Lung (tissue), 12 donors: ENCODE results near the gene OR51B4. TPM values are rescaled to one million over a fixed set of nuclear protein-coding genes. Genes with fewer than 3 reads are reported as not detected.
A peak's percentile ranks its signal among the peaks of the same experiment; 100 is the strongest.

Experiments
- ATAC-seq: fragments of 200-7000 bp; cut with Tn5 transposase; one replicate; pipeline ENCODE4 v1.9.1; 2020; ENCODE audit warnings: moderate number of reproducible peaks; ENCODE audit not compliant: insufficient read depth, low FRiP score
- DNase-seq, 3 donors: peaks; one replicate each; pipeline ENCODE4 v3.0.0-alpha.2; 2013 to 2017
- H3K27ac ChIP-seq, 2 donors: one replicate each; pipeline ENCODE4 v1.5.1; 2013; ENCODE audit warnings: mild to moderate bottlenecking in 2 of 2, moderate library complexity in 2 of 2, control low read depth in 1 of 2, inconsistent platforms in 1 of 2, low read depth in 1 of 2, low read length in 1 of 2
- H3K27me3 ChIP-seq, 3 donors: one replicate each; pipeline ENCODE4 v1.5.1; 2013; ENCODE audit warnings: low read length in 2 of 3; ENCODE audit not compliant: control insufficient read depth in 3 of 3, insufficient read depth in 3 of 3
- H3K36me3 ChIP-seq, 4 donors: one replicate each; pipeline ENCODE4 v1.5.1; 2013; ENCODE audit warnings: low read length in 4 of 4, mild to moderate bottlenecking in 1 of 4, moderate library complexity in 1 of 4; ENCODE audit not compliant: control insufficient read depth in 4 of 4, insufficient read depth in 4 of 4
- H3K4me1 ChIP-seq, 5 donors: one replicate each; pipeline ENCODE4 v1.5.1; 2013; ENCODE audit warnings: low read length in 5 of 5, mild to moderate bottlenecking in 2 of 5, moderate library complexity in 1 of 5; ENCODE audit not compliant: control insufficient read depth in 5 of 5, insufficient read depth in 5 of 5
- H3K4me3 ChIP-seq: one replicate; pipeline ENCODE4 v1.5.1; 2013; ENCODE audit warnings: mild to moderate bottlenecking, control low read depth, moderate library complexity
- H3K9ac ChIP-seq, 2 donors: one replicate each; pipeline ENCODE4 v1.5.1; 2013; ENCODE audit warnings: low read length in 2 of 2, control low read depth in 1 of 2; ENCODE audit not compliant: insufficient read depth in 1 of 2
- H3K9me3 ChIP-seq, 4 donors: one replicate each; pipeline ENCODE4 v1.5.1; 2013; ENCODE audit warnings: low read length in 3 of 4, mild to moderate bottlenecking in 1 of 4, moderate library complexity in 1 of 4; ENCODE audit not compliant: control insufficient read depth in 4 of 4, insufficient read depth in 3 of 4
- WGBS, 2 donors: extraction: QIAGEN DNeasy Blood & Tissue Kit; methylation state at CpG; one replicate each; pipeline ENCODE4 v1.1.7; 2013; 5-methylcytosine and 5-hydroxymethylcytosine counted together
- polyA plus RNA-seq, 2 donors: library from polyadenylated mRNA; stranded (reverse); fragments of 200-250 nt; gene quantifications; one replicate each; pipeline ENCODE4 v1.2.1, GENCODE V29; 2013
- total RNA-seq, 2 donors: library from RNA; depleted of rRNA in 1 of 2; stranded (reverse); fragments of >200 nt in 1 of 2; gene quantifications; one replicate each; pipeline ENCODE4 v1.2.1, GENCODE V29; 2014 to 2021
- TF ChIP-seq, protein P1 (sequence below): IDR thresholded peaks from 2 replicates; pipeline ENCODE4 v1.5.1; 2012; ENCODE audit warnings: mild to moderate bottlenecking; ENCODE audit errors: control extremely low read depth, extremely low read depth
- donor health status: control.
- donor health status: control.
- donor health status: Bipolar disorder and iron deficiency.
- donor health status: healthy.
- donor health status: DM: yes; HTN: yes; CAD: no.

Gene OR51B4
- total and polyA plus RNA-seq, 4 donors = 1.9 TPM; not detected in 3

GRCh38 chr11:5252919-5253265, 48.9 kb downstream of the OR51B4 start:
- no peaks in the 10 kb centered on the region for H3K36me3 ChIP-seq
- 66 to 73% methylated on average over 1 of the region's 1 CpG for WGBS, 2 donors
- TF ChIP-seq, protein P1, sequence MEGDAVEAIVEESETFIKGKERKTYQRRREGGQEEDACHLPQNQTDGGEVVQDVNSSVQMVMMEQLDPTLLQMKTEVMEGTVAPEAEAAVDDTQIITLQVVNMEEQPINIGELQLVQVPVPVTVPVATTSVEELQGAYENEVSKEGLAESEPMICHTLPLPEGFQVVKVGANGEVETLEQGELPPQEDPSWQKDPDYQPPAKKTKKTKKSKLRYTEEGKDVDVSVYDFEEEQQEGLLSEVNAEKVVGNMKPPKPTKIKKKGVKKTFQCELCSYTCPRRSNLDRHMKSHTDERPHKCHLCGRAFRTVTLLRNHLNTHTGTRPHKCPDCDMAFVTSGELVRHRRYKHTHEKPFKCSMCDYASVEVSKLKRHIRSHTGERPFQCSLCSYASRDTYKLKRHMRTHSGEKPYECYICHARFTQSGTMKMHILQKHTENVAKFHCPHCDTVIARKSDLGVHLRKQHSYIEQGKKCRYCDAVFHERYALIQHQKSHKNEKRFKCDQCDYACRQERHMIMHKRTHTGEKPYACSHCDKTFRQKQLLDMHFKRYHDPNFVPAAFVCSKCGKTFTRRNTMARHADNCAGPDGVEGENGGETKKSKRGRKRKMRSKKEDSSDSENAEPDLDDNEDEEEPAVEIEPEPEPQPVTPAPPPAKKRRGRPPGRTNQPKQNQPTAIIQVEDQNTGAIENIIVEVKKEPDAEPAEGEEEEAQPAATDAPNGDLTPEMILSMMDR = no peak
- no peaks in the 10 kb centered on the region for H3K9me3 ChIP-seq
- H3K27me3 ChIP-seq = no peaks in the 10 kb centered on the region
- DNase-seq = no peak
- no peak for ATAC-seq
- no peaks in the 10 kb centered on the region for H3K4me1 ChIP-seq
- H3K27ac ChIP-seq = no peak overlapping the region
- no peak overlapping the region for H3K4me3 ChIP-seq
- H3K9ac ChIP-seq = no peak overlapping the region

- H3K27ac ChIP-seq = no peak overlapping the region
- H3K9me3 ChIP-seq = no peaks in the 10 kb centered on the region
- H3K36me3 ChIP-seq = no peaks in the 10 kb centered on the region
- WGBS, 2 donors = 68 to 78% methylated on average over 9 of the region's 9 CpGs
- no peaks in the 10 kb centered on the region for H3K4me1 ChIP-seq
- no peak overlapping the region for H3K9ac ChIP-seq
- no peak for ATAC-seq
- no peak overlapping the region for H3K4me3 ChIP-seq
- TF ChIP-seq, protein P1 = no peak
- H3K27me3 ChIP-seq = no peaks in the 10 kb centered on the region
- peak in 2 of 3 donors; percentile 8 to 9 for DNase-seq
Measured at GRCh38 chr11:5252192-5252918, 49.4 kb downstream of the OR51B4 start.

DNA sequence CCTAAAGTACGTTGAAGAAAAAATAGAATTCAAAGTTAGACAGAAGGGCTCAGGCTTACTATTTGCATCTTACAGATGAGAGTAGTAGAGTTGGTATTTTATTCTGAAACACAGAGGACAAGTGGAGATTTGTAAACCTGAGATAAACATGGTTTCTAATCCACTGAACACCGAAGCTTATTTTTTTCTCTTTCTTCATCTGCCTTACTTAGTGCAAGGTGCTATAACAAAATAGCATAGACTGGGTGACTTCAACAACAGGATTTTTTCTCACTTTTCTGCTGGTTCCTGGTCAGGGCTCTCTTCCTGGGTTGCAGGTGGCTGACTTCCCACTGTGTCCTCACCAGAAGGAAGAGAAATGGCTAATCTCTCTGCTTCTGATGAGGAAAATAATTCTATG, 50.0 kb downstream of the OR51B4 start:
- ATAC-seq (no peak), DNase-seq (no peak)
- Histone ChIP-seq H3K36me3 (no peaks in the 10 kb centered on the region), H3K27ac (no peak overlapping the region), H3K9me3 (no peaks in the 10 kb centered on the region), H3K27me3 (no peaks in the 10 kb centered on the region), H3K4me1 (no peaks in the 10 kb centered on the region), H3K4me3 (no peak overlapping the region), H3K9ac (no peak overlapping the region)
- TF ChIP-seq, protein P1 = no peak
- 31 to 62% methylated on average over 2 of the region's 2 CpGs for WGBS, 2 donors

Other genes starting within 250 kb of the OR51B4 start
- gene OR52E2, start 242.3 kb downstream of the OR51B4 start, total RNA-seq = not detected
- gene OR52E2, start 242.3 kb downstream of the OR51B4 start, polyA plus RNA-seq = not detected
- gene OR52E1, start 232.4 kb downstream of the OR51B4 start, total RNA-seq = not detected
- gene OR52E1, start 232.4 kb downstream of the OR51B4 start, polyA plus RNA-seq = not detected
- not detected for gene OR52A5, start 163.6 kb downstream of the OR51B4 start, total RNA-seq
- gene OR52A5, start 163.6 kb downstream of the OR51B4 start, polyA plus RNA-seq = not detected
- not detected for gene OR52A1, start 147.2 kb downstream of the OR51B4 start, total RNA-seq
- not detected for gene OR52A1, start 147.2 kb downstream of the OR51B4 start, polyA plus RNA-seq
- not detected for gene OR51V1, start 101.3 kb downstream of the OR51B4 start, total RNA-seq
- not detected for gene OR51V1, start 101.3 kb downstream of the OR51B4 start, polyA plus RNA-seq
- 1,000 to 10,000 TPM in 1 of 2 donors, 100 to 1,000 TPM in 1; 848 to 1,072 TPM for gene HBB, start 74.9 kb downstream of the OR51B4 start, total RNA-seq
- gene HBB, start 74.9 kb downstream of the OR51B4 start, polyA plus RNA-seq = 100 to 1,000 TPM in 1 of 2 donors, 10 to 100 TPM in 1; 39.4 to 454 TPM
- 1 to 10 TPM in 1 of 2 donors, not detected in 1; 1.1 TPM for gene HBD, start 67.5 kb downstream of the OR51B4 start, total RNA-seq
- gene HBD, start 67.5 kb downstream of the OR51B4 start, polyA plus RNA-seq = under 1 TPM; 0.24 to 0.66 TPM
- 10 to 100 TPM in 1 of 2 donors, 1 to 10 TPM in 1; 1.6 to 60.9 TPM for gene HBG1, start 52.1 kb downstream of the OR51B4 start, total RNA-seq
- under 1 TPM in 1 of 2 donors, not detected in 1; 0.56 TPM for gene HBG1, start 52.1 kb downstream of the OR51B4 start, polyA plus RNA-seq
- gene HBG2, start 47.2 kb downstream of the OR51B4 start, total RNA-seq = over 10,000 TPM in 1 of 2 donors, 1 to 10 TPM in 1; 8.2 to 13,246 TPM
- under 1 TPM; 0.31 to 1.00 TPM for gene HBG2, start 47.2 kb downstream of the OR51B4 start, polyA plus RNA-seq
- gene HBE1, start 32.0 kb downstream of the OR51B4 start, total RNA-seq = 10 to 100 TPM in 1 of 2 donors, 1 to 10 TPM in 1; 2.1 to 14.6 TPM
- gene HBE1, start 32.0 kb downstream of the OR51B4 start, polyA plus RNA-seq = not detected
- gene OR51B2, start 22.4 kb upstream of the OR51B4 start, total RNA-seq = 1 to 10 TPM in 1 of 2 donors, not detected in 1; 1.9 TPM
- gene OR51B2, start 22.4 kb upstream of the OR51B4 start, polyA plus RNA-seq = not detected
- 1 to 10 TPM in 1 of 2 donors, under 1 TPM in 1; 0.52 to 4.2 TPM for gene OR51B5, start 41.6 kb upstream of the OR51B4 start, total RNA-seq
- gene OR51B5, start 41.6 kb upstream of the OR51B4 start, polyA plus RNA-seq = under 1 TPM; 0.03 to 0.10 TPM
- not detected for gene OR51B6, start 49.6 kb upstream of the OR51B4 start, total RNA-seq
- gene OR51B6, start 49.6 kb upstream of the OR51B4 start, polyA plus RNA-seq = not detected
- not detected for gene OR51M1, start 81.9 kb upstream of the OR51B4 start, total RNA-seq
- not detected for gene OR51M1, start 81.9 kb upstream of the OR51B4 start, polyA plus RNA-seq
- gene OR51Q1, start 120.2 kb upstream of the OR51B4 start, total RNA-seq = not detected
- gene OR51Q1, start 120.2 kb upstream of the OR51B4 start, polyA plus RNA-seq = not detected
- 1 to 10 TPM in 1 of 2 donors, not detected in 1; 3.2 TPM for gene OR51I1, start 139.6 kb upstream of the OR51B4 start, total RNA-seq
- not detected for gene OR51I1, start 139.6 kb upstream of the OR51B4 start, polyA plus RNA-seq
- gene OR51I2, start 147.4 kb upstream of the OR51B4 start, total RNA-seq = not detected
- not detected for gene OR51I2, start 147.4 kb upstream of the OR51B4 start, polyA plus RNA-seq
- not detected for gene OR52D1, start 186.7 kb upstream of the OR51B4 start, total RNA-seq
- gene OR52D1, start 186.7 kb upstream of the OR51B4 start, polyA plus RNA-seq = not detected
- 1 to 10 TPM in 1 of 2 donors, under 1 TPM in 1; 0.28 to 1.4 TPM for gene UBQLN3, start 208.0 kb upstream of the OR51B4 start, total RNA-seq
- gene UBQLN3, start 208.0 kb upstream of the OR51B4 start, polyA plus RNA-seq = under 1 TPM in 1 of 2 donors, not detected in 1; 0.06 TPM
- under 1 TPM; 0.74 to 0.85 TPM for gene UBQLNL, start 214.8 kb upstream of the OR51B4 start, total RNA-seq
- under 1 TPM; 0.16 to 0.39 TPM for gene UBQLNL, start 214.8 kb upstream of the OR51B4 start, polyA plus RNA-seq
- 1 to 10 TPM in 1 of 2 donors, under 1 TPM in 1; 0.40 to 2.8 TPM for gene OR52H1, start 246.6 kb upstream of the OR51B4 start, total RNA-seq
- under 1 TPM in 1 of 2 donors, not detected in 1; 0.03 TPM for gene OR52H1, start 246.6 kb upstream of the OR51B4 start, polyA plus RNA-seq